HepG2 (cell line): ENCODE results near the gene TFDP2. TPM values are rescaled to one million over a fixed set of nuclear protein-coding genes. Genes with fewer than 3 reads are reported as not detected.

Source experiments
- ATAC-seq: fragments of 200-7000 bp; cut with Tn5 transposase; 3 replicates; pipeline ENCODE4 v1.9.1; 2020; ENCODE audit warnings: mild to moderate bottlenecking, moderate library complexity
- BruUV-seq: library from RNA; stranded (reverse); fragments of 400-500 nt; replicated peaks from 2 replicates; lab custom pipeline; 2021; lab: Mats Ljungman, UMichigan
- CTCF ChIA-PET: fragments of 300-600 bp; formaldehyde crosslinking; extraction: SDS; loops from one replicate; lab custom pipeline; 2021; ENCODE audit warnings: low total read pairs, inconsistent platforms, low intra/inter-chr PET ratio; lab: Yijun Ruan, JAX
- POLR2A ChIA-PET: fragments of 350-600 bp; sonication (Branson Sonifier 250); formaldehyde crosslinking; loops from one replicate; lab custom pipeline; 2020; ENCODE audit warnings: antibody characterized with exemption, inconsistent platforms; lab: Yijun Ruan, JAX
- DNase-seq: peaks from one replicate; pipeline ENCODE4 v3.0.0-alpha.2; 2015; ENCODE audit warnings: low spot score
- FAIRE-seq: peaks from 3 replicates; lab custom pipeline; 2011; peaks lifted over from hg19 to GRCh38; lab: Jason Lieb, UNC
- H2AFZ ChIP-seq: one replicate; pipeline ENCODE4 v1.6.1; 2011; ENCODE audit warnings: low read length, inconsistent platforms
- H3K27ac ChIP-seq: fragments of 300-600 bp; 3 replicates; pipeline ENCODE4 v1.8.0; 2011; ENCODE audit warnings: mixed run types, mild to moderate bottlenecking, mixed read lengths, low read length, inconsistent platforms; ENCODE audit not compliant: insufficient read depth; ENCODE audit errors: extremely low read length
- H3K27me3 ChIP-seq, 2 experiments: fragments of 200-600 bp in 1 of 2; 2 replicates in 1 of 2; 3 replicates in 1 of 2; pipeline versions ENCODE4 v1.6.0 to v1.8.0; 2011; ENCODE audit warnings: low read length in 2 of 2, mild to moderate bottlenecking in 2 of 2, moderate library complexity in 2 of 2, inconsistent platforms in 1 of 2; ENCODE audit not compliant: insufficient read depth in 2 of 2, control insufficient read depth in 1 of 2
- H3K36me3 ChIP-seq, 2 experiments: fragments of 200-600 bp in 1 of 2; replicated peaks in 1 of 2; 2 replicates in 1 of 2; 3 replicates in 1 of 2; pipeline versions ENCODE4 v1.5.1 to v1.8.0; 2011; ENCODE audit warnings: low read length in 2 of 2, inconsistent platforms in 1 of 2; ENCODE audit not compliant: insufficient read depth in 2 of 2, control insufficient read depth in 1 of 2
- H3K4me1 ChIP-seq: 2 replicates; pipeline ENCODE4 v1.5.1; 2012; ENCODE audit warnings: low read length, inconsistent platforms; ENCODE audit not compliant: insufficient read depth
- H3K4me2 ChIP-seq: 2 replicates; pipeline ENCODE4 v1.6.0; 2011; ENCODE audit warnings: low read depth, low read length, inconsistent platforms
- H3K4me3 ChIP-seq, 3 experiments: fragments of 200-600 bp in 1 of 3; sonication (generic), shearing (Covaris generic) in 1 of 3; replicated peaks in 1 of 3; 2 replicates each; pipeline ENCODE4 v1.5.1; 2011 to 2016; ENCODE audit warnings: low read length in 3 of 3, inconsistent platforms in 2 of 3, low read depth in 2 of 3, mild to moderate bottlenecking in 2 of 3, control low read depth in 1 of 3, mixed read lengths in 1 of 3; ENCODE audit not compliant: insufficient read depth in 1 of 3
- H3K79me2 ChIP-seq: one replicate; pipeline ENCODE4 v1.6.1; 2011; ENCODE audit warnings: low read length, inconsistent platforms; ENCODE audit not compliant: insufficient read depth
- H3K9ac ChIP-seq: 2 replicates; pipeline ENCODE4 v1.6.0; 2011; ENCODE audit warnings: mild to moderate bottlenecking, low read depth, low read length, inconsistent platforms; ENCODE audit not compliant: insufficient read depth
- H3K9me3 ChIP-seq: 2 replicates; pipeline ENCODE4 v1.5.1; 2012; ENCODE audit warnings: mild to moderate bottlenecking, low read length
- H4K20me1 ChIP-seq: 2 replicates; pipeline ENCODE4 v1.6.0; 2011; ENCODE audit warnings: inconsistent platforms, mild to moderate bottlenecking, low read length, moderate library complexity; ENCODE audit not compliant: insufficient read depth
- ARID3A ChIP-seq: IDR thresholded peaks from 2 replicates; pipeline ENCODE4 v1.6.1; 2012; ENCODE audit warnings: low read depth, low read length, improper control_type of control experiment
- MAX ChIP-seq: IDR thresholded peaks from 2 replicates; pipeline ENCODE4 v1.6.1; 2012; ENCODE audit warnings: inconsistent platforms
- MXI1 ChIP-seq: IDR thresholded peaks from 3 replicates; pipeline ENCODE4 v1.6.1; 2012; ENCODE audit warnings: low read depth, low read length, inconsistent platforms, borderline replicate concordance
- SMAD1 ChIP-seq: sonication (generic); formaldehyde crosslinking; IDR thresholded peaks from 2 replicates; pipeline ENCODE4 v1.4.0; 2020; ENCODE audit warnings: missing genetic modification reagents, low read depth, mild to moderate bottlenecking, borderline replicate concordance
- SMC3 ChIP-seq: IDR thresholded peaks from 2 replicates; pipeline ENCODE4 v1.6.1; 2011; ENCODE audit warnings: low read length, improper control_type of control experiment
- STAG1 ChIP-seq: sonication (generic); formaldehyde crosslinking; IDR thresholded peaks from 2 replicates; pipeline ENCODE4 v1.4.0; 2020; ENCODE audit warnings: missing genetic modification reagents
- TEAD3 ChIP-seq: optimal IDR thresholded peaks from 2 replicates; pipeline ENCODE3; 2016; ENCODE audit warnings: borderline replicate concordance
- ZGPAT ChIP-seq: IDR thresholded peaks from 2 replicates; pipeline ENCODE4 v1.6.1; 2016; ENCODE audit warnings: mild to moderate bottlenecking
- ZMYM4 ChIP-seq: sonication (generic); formaldehyde crosslinking; IDR thresholded peaks from 2 replicates; pipeline ENCODE4 v1.8.1; 2023; ENCODE audit warnings: mild to moderate bottlenecking, missing genetic modification reagents
- ZNF251 ChIP-seq: sonication (generic); formaldehyde crosslinking; IDR thresholded peaks from 2 replicates; pipeline ENCODE4 v1.9.0; 2021; ENCODE audit warnings: mild to moderate bottlenecking, missing genetic modification reagents
- ZNF781 ChIP-seq: sonication (generic); formaldehyde crosslinking; IDR thresholded peaks from 2 replicates; pipeline ENCODE4 v1.5.1; 2020; ENCODE audit warnings: borderline replicate concordance, mild to moderate bottlenecking, missing genetic modification reagents; ENCODE audit errors: not compliant biosample characterization
- WGBS: methylation state at CpG from one replicate; pipeline ENCODE4 v1.1.6; 2017; ENCODE audit warnings: low lambda C conversion rate; 5-methylcytosine and 5-hydroxymethylcytosine counted together
- in situ Hi-C: cut with HindIII; loops from 2 replicates; pipeline ENCODE4 v1.10.0; 2017; ENCODE audit warnings: low pct_unique_long_range_greater_than_20kb; ENCODE audit not compliant: extremely low pct_ligation_motif_present
- intact Hi-C: fragments of 100-400 bp; cut with micrococcal nuclease; formaldehyde crosslinking; loops from one replicate; pipeline ENCODE4 v1.10.0; 2022; ENCODE audit not compliant: unreplicated experiment
- polyA plus RNA-seq, 8 experiments: library from polyadenylated mRNA; depleted of rRNA in 3 of 8; stranded (reverse) in 7 of 8; unstranded in 1 of 8; fragments of >200 nt; fragmentation: Illumina TruSeq in 4 of 8; extraction: Trizol in 4 of 8; gene quantifications; 2 replicates each; pipeline versions ENCODE4 v1.2.1 to v1.2.3, GENCODE V29; 2011 to 2016; ENCODE audit warnings: low read depth in 4 of 8, missing spikeins in 1 of 8, mixed read lengths in 1 of 8; ENCODE audit not compliant: insufficient read depth in 1 of 8
- total RNA-seq, 5 experiments: library from RNA; depleted of rRNA; stranded (reverse); fragments of >200 nt; fragmentation: Illumina TruSeq; extraction: Trizol; gene quantifications; 2 replicates each; pipeline ENCODE4 v1.2.3, GENCODE V29; 2016; ENCODE audit warnings: low read depth in 1 of 5
- TF ChIP-seq, protein P1 (sequence below): sonication (generic); formaldehyde crosslinking; IDR thresholded peaks from 2 replicates; pipeline ENCODE4 v1.5.0; 2020; ENCODE audit warnings: mild to moderate bottlenecking, missing genetic modification reagents, moderate library complexity
- TF ChIP-seq, protein P2 (sequence below): sonication (generic); formaldehyde crosslinking; conservative IDR thresholded peaks from 2 replicates; pipeline ENCODE4 v1.8.0; 2022; ENCODE audit warnings: mild to moderate bottlenecking, moderate library complexity, missing genetic modification reagents

TFDP2 gene
- total and polyA plus RNA-seq, 2 of the 13 experiments (the other 11 are each of a cell fraction or from before 2014, with no cell fraction given), result 17.9 to 37.4 TPM

DNA sequence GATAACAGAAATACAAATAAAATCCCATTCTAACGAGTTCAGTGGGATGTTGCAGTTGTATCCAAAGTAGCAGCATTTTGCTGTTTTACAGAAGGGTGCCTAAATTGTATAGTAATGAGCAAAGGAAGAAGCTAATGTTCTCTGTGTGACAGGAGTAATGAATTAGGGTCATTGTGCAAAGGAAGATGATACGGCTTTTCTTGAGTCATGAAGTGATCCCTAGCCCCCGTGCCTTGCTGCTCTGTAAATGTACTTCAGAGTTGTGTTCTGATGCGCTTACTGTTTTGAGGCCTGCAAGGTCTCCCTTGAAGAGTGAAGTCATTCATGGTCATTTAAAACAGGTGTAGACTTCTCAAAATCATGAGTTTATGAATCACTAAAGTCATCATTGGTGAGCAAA lies 235.0 kb downstream of the TFDP2 start (continued):
- TF ChIP-seq MAX (no peak), SMAD1 (CRISPR knock-in tag) (no peak), ZGPAT (CRISPR knock-in tag) (no peak), ZNF781 (CRISPR knock-in tag) (no peak)

- H3K79me2 ChIP-seq, result no peaks in the 10 kb centered on the region
- no peak overlapping the region for H3K27ac ChIP-seq
- intact Hi-C loops (loop anchor here (1.0 to 5.0 kb wide), 2 partner anchors 266 to 337 kb away; no protein-coding TSS in a partner anchor), in situ Hi-C loops (no loop called here)
- ChIA-PET CTCF (interaction anchor here (0.9 to 2.9 kb wide), 3 partner anchors 176 to 337 kb away, joined by 3 to 12 read pairs (median 3); no protein-coding TSS in a partner anchor), POLR2A (no interaction called here)
- H3K27me3 ChIP-seq, result no peaks in the 10 kb centered on the region
- peak; percentile 67 for FAIRE-seq
- DNase-seq, result peak; percentile 62
- no peaks in the 10 kb centered on the region for H3K9me3 ChIP-seq
- peak; percentile 83 for ATAC-seq
- H3K36me3 ChIP-seq, result peaks cover 8 to 64% of the 10 kb centered on the region in 2 experiments
- H3K4me2 ChIP-seq, result no peak overlapping the region
- H3K4me3 ChIP-seq, result no peak overlapping the region
- H3K9ac ChIP-seq, result no peak overlapping the region
- no peaks in the 10 kb centered on the region for H3K4me1 ChIP-seq
- no TSS peak for BruUV-seq
- 68% methylated on average over 1 of the region's 1 CpG for WGBS
- H2AFZ ChIP-seq, result no peak overlapping the region
- H4K20me1 ChIP-seq, result no peaks in the 10 kb centered on the region
- TF ChIP-seq, protein P1, sequence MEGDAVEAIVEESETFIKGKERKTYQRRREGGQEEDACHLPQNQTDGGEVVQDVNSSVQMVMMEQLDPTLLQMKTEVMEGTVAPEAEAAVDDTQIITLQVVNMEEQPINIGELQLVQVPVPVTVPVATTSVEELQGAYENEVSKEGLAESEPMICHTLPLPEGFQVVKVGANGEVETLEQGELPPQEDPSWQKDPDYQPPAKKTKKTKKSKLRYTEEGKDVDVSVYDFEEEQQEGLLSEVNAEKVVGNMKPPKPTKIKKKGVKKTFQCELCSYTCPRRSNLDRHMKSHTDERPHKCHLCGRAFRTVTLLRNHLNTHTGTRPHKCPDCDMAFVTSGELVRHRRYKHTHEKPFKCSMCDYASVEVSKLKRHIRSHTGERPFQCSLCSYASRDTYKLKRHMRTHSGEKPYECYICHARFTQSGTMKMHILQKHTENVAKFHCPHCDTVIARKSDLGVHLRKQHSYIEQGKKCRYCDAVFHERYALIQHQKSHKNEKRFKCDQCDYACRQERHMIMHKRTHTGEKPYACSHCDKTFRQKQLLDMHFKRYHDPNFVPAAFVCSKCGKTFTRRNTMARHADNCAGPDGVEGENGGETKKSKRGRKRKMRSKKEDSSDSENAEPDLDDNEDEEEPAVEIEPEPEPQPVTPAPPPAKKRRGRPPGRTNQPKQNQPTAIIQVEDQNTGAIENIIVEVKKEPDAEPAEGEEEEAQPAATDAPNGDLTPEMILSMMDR (CRISPR knock-in tag), result peak; percentile 80
- TF ChIP-seq ZNF251 (no peak), TEAD3 (CRISPR knock-in tag) (peak; percentile 20), ZMYM4 (CRISPR knock-in tag) (no peak), ARID3A (peak; percentile 61; the same call in 1 of the 2 replicates), STAG1 (CRISPR knock-in tag) (peak; percentile 87), SMC3 (peak; percentile 63; the same call in 1 of the 2 replicates), MXI1 (no peak)
- TF ChIP-seq, protein P2, sequence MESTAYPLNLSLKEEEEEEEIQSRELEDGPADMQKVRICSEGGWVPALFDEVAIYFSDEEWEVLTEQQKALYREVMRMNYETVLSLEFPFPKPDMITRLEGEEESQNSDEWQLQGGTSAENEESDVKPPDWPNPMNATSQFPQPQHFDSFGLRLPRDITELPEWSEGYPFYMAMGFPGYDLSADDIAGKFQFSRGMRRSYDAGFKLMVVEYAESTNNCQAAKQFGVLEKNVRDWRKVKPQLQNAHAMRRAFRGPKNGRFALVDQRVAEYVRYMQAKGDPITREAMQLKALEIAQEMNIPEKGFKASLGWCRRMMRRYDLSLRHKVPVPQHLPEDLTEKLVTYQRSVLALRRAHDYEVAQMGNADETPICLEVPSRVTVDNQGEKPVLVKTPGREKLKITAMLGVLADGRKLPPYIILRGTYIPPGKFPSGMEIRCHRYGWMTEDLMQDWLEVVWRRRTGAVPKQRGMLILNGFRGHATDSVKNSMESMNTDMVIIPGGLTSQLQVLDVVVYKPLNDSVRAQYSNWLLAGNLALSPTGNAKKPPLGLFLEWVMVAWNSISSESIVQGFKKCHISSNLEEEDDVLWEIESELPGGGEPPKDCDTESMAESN (CRISPR knock-in tag), result peak; percentile 99
Measured at GRCh38 chr3:141913150-141913811, 236.1 kb downstream of the TFDP2 start.
